ENCODE data around the gene ZFP64.

GRCh38 chr20:52142757-52143156 is 48.8 kb downstream of the ZFP64 start:
- no peak for TF ChIP-seq CTCF (IDR thresholded peaks at IDR 0.05; ENCODE audit: insufficient read depth, low read depth, low read length)
- TF ChIP-seq EZH2 (IDR thresholded peaks at IDR 0.05; ENCODE audit: insufficient read depth, low read length): no peak
